Erythroblast (primary cell): ENCODE results near the gene WNK1.

Experiments used
- GATA1 ChIP-seq: IDR thresholded peaks from 2 replicates; pipeline ENCODE4 v1.6.1; 2011; ENCODE audit warnings: low read depth, mild to moderate bottlenecking, control low read depth, low read length, moderate library complexity
- POLR2A ChIP-seq: IDR thresholded peaks from 2 replicates; pipeline ENCODE4 v1.6.1; 2011; ENCODE audit warnings: mild to moderate bottlenecking, low read length

DNA sequence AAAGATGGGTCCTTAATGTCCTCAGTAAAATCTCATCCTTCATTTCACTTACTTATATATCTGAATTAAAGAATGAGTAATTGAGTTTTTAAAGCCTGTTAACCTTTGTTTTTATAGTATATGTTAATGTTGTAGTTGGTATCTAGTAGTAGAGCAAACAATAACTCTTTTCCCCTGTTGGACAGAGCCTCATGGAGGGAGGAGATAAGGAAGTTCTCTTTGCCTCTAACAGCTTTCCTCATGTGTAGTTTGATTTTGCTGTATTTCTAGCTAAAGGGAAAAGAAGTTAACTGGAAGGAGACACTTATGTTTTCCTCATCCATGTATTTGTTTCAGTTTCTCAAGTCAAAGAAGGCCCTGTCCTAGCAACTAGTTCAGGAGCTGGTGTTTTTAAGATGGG is 141.8 kb downstream of the WNK1 start:
- no peak for TF ChIP-seq POLR2A
- TF ChIP-seq GATA1 = no peak
